ENCODE results near the gene KCNQ5.

GRCh38 chr6:72783666-72784065 lies 161.8 kb downstream of the KCNQ5 start:
- TF ChIP-seq, protein P1, sequence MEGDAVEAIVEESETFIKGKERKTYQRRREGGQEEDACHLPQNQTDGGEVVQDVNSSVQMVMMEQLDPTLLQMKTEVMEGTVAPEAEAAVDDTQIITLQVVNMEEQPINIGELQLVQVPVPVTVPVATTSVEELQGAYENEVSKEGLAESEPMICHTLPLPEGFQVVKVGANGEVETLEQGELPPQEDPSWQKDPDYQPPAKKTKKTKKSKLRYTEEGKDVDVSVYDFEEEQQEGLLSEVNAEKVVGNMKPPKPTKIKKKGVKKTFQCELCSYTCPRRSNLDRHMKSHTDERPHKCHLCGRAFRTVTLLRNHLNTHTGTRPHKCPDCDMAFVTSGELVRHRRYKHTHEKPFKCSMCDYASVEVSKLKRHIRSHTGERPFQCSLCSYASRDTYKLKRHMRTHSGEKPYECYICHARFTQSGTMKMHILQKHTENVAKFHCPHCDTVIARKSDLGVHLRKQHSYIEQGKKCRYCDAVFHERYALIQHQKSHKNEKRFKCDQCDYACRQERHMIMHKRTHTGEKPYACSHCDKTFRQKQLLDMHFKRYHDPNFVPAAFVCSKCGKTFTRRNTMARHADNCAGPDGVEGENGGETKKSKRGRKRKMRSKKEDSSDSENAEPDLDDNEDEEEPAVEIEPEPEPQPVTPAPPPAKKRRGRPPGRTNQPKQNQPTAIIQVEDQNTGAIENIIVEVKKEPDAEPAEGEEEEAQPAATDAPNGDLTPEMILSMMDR (IDR thresholded peaks at IDR 0.05) = no peak
- TF ChIP-seq EZH2 (IDR thresholded peaks at IDR 0.05) = no peak
- TF ChIP-seq EZH2phosphoT487 (IDR thresholded peaks at IDR 0.05) = no peak
